ENCODE data around the gene TPSG1. TPM values are rescaled to one million over a fixed set of nuclear protein-coding genes. Genes with fewer than 3 reads are reported as not detected.

TPSG1 gene
- total and polyA plus RNA-seq, 10 of the 15 experiments (the other 5 are each of a cell fraction or from before 2014, with no cell fraction given): not detected

DNA sequence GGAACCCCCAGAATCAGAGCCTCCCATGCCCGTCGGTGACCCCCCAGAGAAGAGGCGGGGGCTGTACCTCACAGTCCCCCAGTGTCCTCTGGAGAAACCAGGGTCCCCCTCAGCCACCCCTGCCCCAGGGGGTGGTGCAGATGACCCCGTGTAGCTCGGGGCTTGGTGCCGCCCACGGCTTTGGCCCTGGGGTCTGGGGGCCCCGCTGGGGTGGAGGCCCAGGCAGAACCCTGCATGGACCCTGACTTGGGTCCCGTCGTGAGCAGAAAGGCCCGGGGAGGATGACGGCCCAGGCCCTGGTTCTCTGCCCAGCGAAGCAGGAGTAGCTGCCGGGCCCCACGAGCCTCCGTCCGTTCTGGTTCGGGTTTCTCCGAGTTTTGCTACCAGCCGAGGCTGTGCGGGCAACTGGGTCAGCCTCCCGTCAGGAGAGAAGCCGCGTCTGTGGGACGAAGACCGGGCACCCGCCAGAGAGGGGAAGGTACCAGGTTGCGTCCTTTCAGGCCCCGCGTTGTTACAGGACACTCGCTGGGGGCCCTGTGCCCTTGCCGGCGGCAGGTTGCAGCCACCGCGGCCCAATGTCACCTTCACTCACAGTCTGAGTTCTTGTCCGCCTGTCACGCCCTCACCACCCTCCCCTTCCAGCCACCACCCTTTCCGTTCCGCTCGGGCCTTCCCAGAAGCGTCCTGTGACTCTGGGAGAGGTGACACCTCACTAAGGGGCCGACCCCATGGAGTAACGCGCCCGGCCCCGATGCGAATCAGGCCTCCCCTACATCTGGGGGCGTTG, 4.0 kb downstream of the TPSG1 start (continued):
- TF ChIP-seq, protein P1, sequence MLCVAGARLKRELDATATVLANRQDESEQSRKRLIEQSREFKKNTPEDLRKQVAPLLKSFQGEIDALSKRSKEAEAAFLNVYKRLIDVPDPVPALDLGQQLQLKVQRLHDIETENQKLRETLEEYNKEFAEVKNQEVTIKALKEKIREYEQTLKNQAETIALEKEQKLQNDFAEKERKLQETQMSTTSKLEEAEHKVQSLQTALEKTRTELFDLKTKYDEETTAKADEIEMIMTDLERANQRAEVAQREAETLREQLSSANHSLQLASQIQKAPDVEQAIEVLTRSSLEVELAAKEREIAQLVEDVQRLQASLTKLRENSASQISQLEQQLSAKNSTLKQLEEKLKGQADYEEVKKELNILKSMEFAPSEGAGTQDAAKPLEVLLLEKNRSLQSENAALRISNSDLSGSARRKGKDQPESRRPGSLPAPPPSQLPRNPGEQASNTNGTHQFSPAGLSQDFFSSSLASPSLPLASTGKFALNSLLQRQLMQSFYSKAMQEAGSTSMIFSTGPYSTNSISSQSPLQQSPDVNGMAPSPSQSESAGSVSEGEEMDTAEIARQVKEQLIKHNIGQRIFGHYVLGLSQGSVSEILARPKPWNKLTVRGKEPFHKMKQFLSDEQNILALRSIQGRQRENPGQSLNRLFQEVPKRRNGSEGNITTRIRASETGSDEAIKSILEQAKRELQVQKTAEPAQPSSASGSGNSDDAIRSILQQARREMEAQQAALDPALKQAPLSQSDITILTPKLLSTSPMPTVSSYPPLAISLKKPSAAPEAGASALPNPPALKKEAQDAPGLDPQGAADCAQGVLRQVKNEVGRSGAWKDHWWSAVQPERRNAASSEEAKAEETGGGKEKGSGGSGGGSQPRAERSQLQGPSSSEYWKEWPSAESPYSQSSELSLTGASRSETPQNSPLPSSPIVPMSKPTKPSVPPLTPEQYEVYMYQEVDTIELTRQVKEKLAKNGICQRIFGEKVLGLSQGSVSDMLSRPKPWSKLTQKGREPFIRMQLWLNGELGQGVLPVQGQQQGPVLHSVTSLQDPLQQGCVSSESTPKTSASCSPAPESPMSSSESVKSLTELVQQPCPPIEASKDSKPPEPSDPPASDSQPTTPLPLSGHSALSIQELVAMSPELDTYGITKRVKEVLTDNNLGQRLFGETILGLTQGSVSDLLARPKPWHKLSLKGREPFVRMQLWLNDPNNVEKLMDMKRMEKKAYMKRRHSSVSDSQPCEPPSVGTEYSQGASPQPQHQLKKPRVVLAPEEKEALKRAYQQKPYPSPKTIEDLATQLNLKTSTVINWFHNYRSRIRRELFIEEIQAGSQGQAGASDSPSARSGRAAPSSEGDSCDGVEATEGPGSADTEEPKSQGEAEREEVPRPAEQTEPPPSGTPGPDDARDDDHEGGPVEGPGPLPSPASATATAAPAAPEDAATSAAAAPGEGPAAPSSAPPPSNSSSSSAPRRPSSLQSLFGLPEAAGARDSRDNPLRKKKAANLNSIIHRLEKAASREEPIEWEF (IDR thresholded peaks at IDR 0.05; ENCODE audit: insufficient replicate concordance, low read depth, low read length): no peak
- no peak for TF ChIP-seq IKZF1 (conservative IDR thresholded peaks at IDR 0.05)

DNA sequence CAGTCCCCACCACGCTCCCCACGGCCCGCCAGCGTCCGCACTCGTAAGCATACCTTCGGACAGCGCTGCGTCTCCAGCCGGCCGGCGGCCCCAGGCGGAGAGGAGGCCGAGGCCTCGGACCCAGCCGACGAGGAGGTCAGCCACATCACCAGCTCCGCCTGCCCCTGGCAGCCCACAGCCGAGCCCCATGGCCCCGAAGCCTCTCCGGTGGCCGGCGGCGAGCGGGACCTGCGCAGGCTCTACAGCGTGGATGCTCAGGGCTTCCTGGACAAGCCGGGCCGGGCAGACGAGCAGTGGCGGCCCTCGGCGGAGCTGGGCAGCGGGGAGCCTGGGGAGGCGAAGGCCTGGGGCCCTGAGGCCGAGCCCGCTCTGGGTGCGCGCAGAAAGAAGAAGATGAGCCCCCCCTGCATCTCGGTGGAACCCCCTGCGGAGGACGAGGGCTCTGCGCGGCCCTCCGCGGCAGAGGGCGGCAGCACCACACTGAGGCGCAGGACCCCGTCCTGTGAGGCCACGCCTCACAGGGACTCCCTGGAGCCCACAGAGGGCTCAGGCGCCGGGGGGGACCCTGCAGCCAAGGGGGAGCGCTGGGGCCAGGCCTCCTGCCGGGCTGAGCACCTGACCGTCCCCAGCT, 4.9 kb downstream of the TPSG1 start:
- no peaks in the 10 kb centered on the region; a peak in 1 of 4 replicates for H3K27me3 ChIP-seq (replicated peaks in 1 of 2; ENCODE audit: control insufficient read depth in 2 of 2, insufficient read depth in 2 of 2, low read length in 1 of 2)
- H3K36me3 ChIP-seq (ENCODE audit: control insufficient read depth in 2 of 2, insufficient read depth in 2 of 2, low read length in 1 of 2): no peaks in the 10 kb centered on the region
- H4K20me1 ChIP-seq (ENCODE audit: control insufficient read depth, insufficient read depth): no peaks in the 10 kb centered on the region
- no peak for FAIRE-seq
- H2AFZ ChIP-seq (ENCODE audit: control insufficient read depth, low read depth, low read length): no peak overlapping the region
- SMC1A ChIA-PET (ENCODE audit: uncharacterized antibody, unreplicated experiment): no interaction called here
- H3K9ac ChIP-seq (ENCODE audit: control insufficient read depth, insufficient read depth, low read length): no peak overlapping the region
- no peak for DNase-seq (ENCODE audit: low read depth, low spot score)
- POLR2A ChIA-PET: no interaction called here
- H3K9me3 ChIP-seq (replicated peaks; ENCODE audit: control insufficient read depth, insufficient read depth, low read length): no peaks in the 10 kb centered on the region
- H3K79me2 ChIP-seq (ENCODE audit: control insufficient read depth, insufficient read depth, low read length): no peaks in the 10 kb centered on the region
- 59% methylated on average over 54 of the region's 55 CpGs for WGBS (ENCODE audit: insufficient coverage, insufficient replicate concordance, low lambda C conversion rate, missing lambda C conversion rate)
- RAD21 ChIA-PET (ENCODE audit: unreplicated experiment): no interaction called here
- H3K4me1 ChIP-seq (ENCODE audit: control insufficient read depth, insufficient read depth, low read length): no peaks in the 10 kb centered on the region
- BruUV-seq (replicated peaks): no TSS peak
- no peak overlapping the region for H3K4me2 ChIP-seq (ENCODE audit: control insufficient read depth, insufficient read depth)
- ATAC-seq: no peak
- no peak overlapping the region for H3K27ac ChIP-seq (ENCODE audit: control insufficient read depth, insufficient read depth)
- intact Hi-C loops (cut with micrococcal nuclease; ENCODE audit: unreplicated experiment): no loop called here
- CTCF ChIA-PET: no interaction called here
- H3K4me3 ChIP-seq: no peak overlapping the region
- in situ Hi-C loops (cut with MboI): no loop called here
- no peak for TF ChIP-seq SMC3 (IDR thresholded peaks at IDR 0.05; ENCODE audit: borderline replicate concordance, low read length)
- no peak for TF ChIP-seq CBX3 (IDR thresholded peaks at IDR 0.05; ENCODE audit: borderline replicate concordance, low read depth)
- no peak for TF ChIP-seq RB1 (IDR thresholded peaks at IDR 0.05; ENCODE audit: borderline replicate concordance)
- TF ChIP-seq, protein P2, sequence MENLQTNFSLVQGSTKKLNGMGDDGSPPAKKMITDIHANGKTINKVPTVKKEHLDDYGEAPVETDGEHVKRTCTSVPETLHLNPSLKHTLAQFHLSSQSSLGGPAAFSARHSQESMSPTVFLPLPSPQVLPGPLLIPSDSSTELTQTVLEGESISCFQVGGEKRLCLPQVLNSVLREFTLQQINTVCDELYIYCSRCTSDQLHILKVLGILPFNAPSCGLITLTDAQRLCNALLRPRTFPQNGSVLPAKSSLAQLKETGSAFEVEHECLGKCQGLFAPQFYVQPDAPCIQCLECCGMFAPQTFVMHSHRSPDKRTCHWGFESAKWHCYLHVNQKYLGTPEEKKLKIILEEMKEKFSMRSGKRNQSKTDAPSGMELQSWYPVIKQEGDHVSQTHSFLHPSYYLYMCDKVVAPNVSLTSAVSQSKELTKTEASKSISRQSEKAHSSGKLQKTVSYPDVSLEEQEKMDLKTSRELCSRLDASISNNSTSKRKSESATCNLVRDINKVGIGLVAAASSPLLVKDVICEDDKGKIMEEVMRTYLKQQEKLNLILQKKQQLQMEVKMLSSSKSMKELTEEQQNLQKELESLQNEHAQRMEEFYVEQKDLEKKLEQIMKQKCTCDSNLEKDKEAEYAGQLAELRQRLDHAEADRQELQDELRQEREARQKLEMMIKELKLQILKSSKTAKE (IDR thresholded peaks at IDR 0.05; ENCODE audit: low read depth, poor library complexity, severe bottlenecking): no peak
- TF ChIP-seq EED (IDR thresholded peaks at IDR 0.05; ENCODE audit: low read depth): no peak
- TF ChIP-seq, protein P3, sequence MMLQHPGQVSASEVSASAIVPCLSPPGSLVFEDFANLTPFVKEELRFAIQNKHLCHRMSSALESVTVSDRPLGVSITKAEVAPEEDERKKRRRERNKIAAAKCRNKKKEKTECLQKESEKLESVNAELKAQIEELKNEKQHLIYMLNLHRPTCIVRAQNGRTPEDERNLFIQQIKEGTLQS (IDR thresholded peaks at IDR 0.05; ENCODE audit: borderline replicate concordance, extremely low read depth, low read depth, low read length): no peak
- no peak for TF ChIP-seq ESRRA (IDR thresholded peaks at IDR 0.05; ENCODE audit: low read length)
- TF ChIP-seq LARP7 (IDR thresholded peaks at IDR 0.05): no peak
- TF ChIP-seq, protein P4, sequence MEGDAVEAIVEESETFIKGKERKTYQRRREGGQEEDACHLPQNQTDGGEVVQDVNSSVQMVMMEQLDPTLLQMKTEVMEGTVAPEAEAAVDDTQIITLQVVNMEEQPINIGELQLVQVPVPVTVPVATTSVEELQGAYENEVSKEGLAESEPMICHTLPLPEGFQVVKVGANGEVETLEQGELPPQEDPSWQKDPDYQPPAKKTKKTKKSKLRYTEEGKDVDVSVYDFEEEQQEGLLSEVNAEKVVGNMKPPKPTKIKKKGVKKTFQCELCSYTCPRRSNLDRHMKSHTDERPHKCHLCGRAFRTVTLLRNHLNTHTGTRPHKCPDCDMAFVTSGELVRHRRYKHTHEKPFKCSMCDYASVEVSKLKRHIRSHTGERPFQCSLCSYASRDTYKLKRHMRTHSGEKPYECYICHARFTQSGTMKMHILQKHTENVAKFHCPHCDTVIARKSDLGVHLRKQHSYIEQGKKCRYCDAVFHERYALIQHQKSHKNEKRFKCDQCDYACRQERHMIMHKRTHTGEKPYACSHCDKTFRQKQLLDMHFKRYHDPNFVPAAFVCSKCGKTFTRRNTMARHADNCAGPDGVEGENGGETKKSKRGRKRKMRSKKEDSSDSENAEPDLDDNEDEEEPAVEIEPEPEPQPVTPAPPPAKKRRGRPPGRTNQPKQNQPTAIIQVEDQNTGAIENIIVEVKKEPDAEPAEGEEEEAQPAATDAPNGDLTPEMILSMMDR (IDR thresholded peaks at IDR 0.05 in 2 of 3, conservative IDR thresholded peaks at IDR 0.05 in 1 of 3; ENCODE audit: control insufficient read depth in 2 of 3, extremely low read depth in 1 of 3, insufficient read depth in 1 of 3, low read depth in 3 of 3, low read length in 3 of 3): no peak

Measured in GM12878 (cell line).